NCI-H510A (cell line): Measurements from ENCODE around the gene C11orf24.
"Not testable (repeated sequence)": the region's sequence is repeated elsewhere in the genome, so short reads cannot be mapped to it uniquely, and the experiment has no call there.

Source experiments
- DNase-seq: peaks from one replicate; lab custom pipeline; 2025; lab: John Stamatoyannopoulos, UW

Gene C11orf24

GRCh38 chr11:68251765-68252164 lies 20.0 kb downstream of the C11orf24 start:
- DNase-seq, result no peak

- not testable (repeated sequence) for DNase-seq
These were observed 26.9 kb downstream of the C11orf24 start for GRCh38 chr11:68244912-68245311.

GRCh38 chr11:68243847-68244246 lies 27.9 kb downstream of the C11orf24 start:
- DNase-seq, result not testable (repeated sequence)

- DNase-seq, result no peak
These were observed 29.2 kb downstream of the C11orf24 start for GRCh38 chr11:68242616-68243015.

- no peak for DNase-seq
These were observed 40.2 kb downstream of the C11orf24 start for GRCh38 chr11:68231621-68232020.

GRCh38 chr11:68229601-68230000 lies 42.2 kb downstream of the C11orf24 start:
- DNase-seq, result no peak

GRCh38 chr11:68226421-68226820 lies 45.4 kb downstream of the C11orf24 start:
- DNase-seq, result no peak

GRCh38 chr11:68224606-68225005 lies 47.2 kb downstream of the C11orf24 start:
- DNase-seq, result no peak

GRCh38 chr11:68223275-68223674 lies 48.5 kb downstream of the C11orf24 start:
- no peak for DNase-seq

GRCh38 chr11:68221406-68221805 lies 50.4 kb downstream of the C11orf24 start:
- DNase-seq, result no peak

GRCh38 chr11:68216171-68216938 lies 55.4 kb downstream of the C11orf24 start:
- DNase-seq, result peak; percentile 59

GRCh38 chr11:68215524-68216170 lies 56.1 kb downstream of the C11orf24 start:
- DNase-seq, result no peak

GRCh38 chr11:68215087-68215445 lies 56.7 kb downstream of the C11orf24 start:
- DNase-seq, result no peak

GRCh38 chr11:68214173-68215086 lies 57.3 kb downstream of the C11orf24 start:
- DNase-seq, result peak; percentile 24

- peak; percentile 99 for DNase-seq
These were observed 58.1 kb downstream of the C11orf24 start for GRCh38 chr11:68213555-68214172.

- no peak for DNase-seq
These were observed 58.6 kb downstream of the C11orf24 start, which contains the start of gene KMT5B for GRCh38 chr11:68213135-68213515. TSS of gene KMT5B (minus strand) at chr11:68213296. CDS start at chr11:68190076, 23,220 bp downstream.

GRCh38 chr11:68212421-68213134 lies 59.2 kb downstream of the C11orf24 start:
- DNase-seq, result peak; percentile 59

GRCh38 chr11:68211546-68211945 lies 60.2 kb downstream of the C11orf24 start:
- no peak for DNase-seq
